Activated T-cell treated with anti-CD3 and anti-CD28 coated beads, Interleukin-2, amount 50 U/mL, for 4 hours (primary cell): Measurements from ENCODE around the gene SCN11A. TPM values are rescaled to one million over a fixed set of nuclear protein-coding genes. Genes with fewer than 3 reads are reported as not detected.

Experiments used
- ATAC-seq, 2 donors: fragments of 200-7000 bp; cut with Tn5 transposase; one replicate each; pipeline ENCODE4 v1.10.0; 2021
- DNase-seq: peaks from one replicate; pipeline ENCODE4 v3.0.0-alpha.2; 2020
- H3K27me3 Mint-ChIP-seq: one replicate; pipeline ENCODE4 v1.8.0; 2021; ENCODE audit warnings: low read depth, mixed read lengths
- H3K36me3 Mint-ChIP-seq: one replicate; pipeline ENCODE4 v1.8.0; 2022; ENCODE audit warnings: mixed read lengths; ENCODE audit not compliant: insufficient read depth
- H3K4me1 Mint-ChIP-seq: one replicate; pipeline ENCODE4 v1.8.0; 2021; ENCODE audit warnings: low read depth, mixed read lengths
- H3K4me3 Mint-ChIP-seq: one replicate; pipeline ENCODE4 v1.8.0; 2021; ENCODE audit warnings: mild to moderate bottlenecking, moderate library complexity, mixed read lengths
- H3K9me3 Mint-ChIP-seq: one replicate; pipeline ENCODE4 v1.8.0; 2021; ENCODE audit warnings: mixed read lengths
- total RNA-seq, 3 donors: library from RNA; stranded (reverse); gene quantifications; one replicate each; pipeline ENCODE4 v1.2.1, GENCODE V29; 2021

SCN11A gene
- total RNA-seq = not detected

- peak; percentile 98 for ATAC-seq
Observed at GRCh38 chr3:39051649-39052561, at the start of gene SCN11A, which contains the start of gene WDR48. Gene SCN11A (minus strand): TSS chr3:39051944. CDS start chr3:38950362, 101,582 bp downstream. Gene WDR48 (plus strand): TSS chr3:39052016. CDS start chr3:39052026, 10 bp downstream.

GRCh38 chr3:39101022-39101689, 49.4 kb upstream of the SCN11A start:
- ATAC-seq = peak; percentile 77
- DNase-seq = peak; percentile 45
- Mint-ChIP-seq H3K36me3 (peaks cover 5% of the 10 kb centered on the region), H3K27me3 (no peaks in the 10 kb centered on the region), H3K4me1 (peaks cover 29% of the 10 kb centered on the region), H3K9me3 (no peaks in the 10 kb centered on the region), H3K4me3 (no peak overlapping the region)

More at GRCh38 chr3:39051649-39052561, at the start of gene SCN11A, which contains the start of gene WDR48:
- no peaks in the 10 kb centered on the region for H3K36me3 Mint-ChIP-seq
- no peaks in the 10 kb centered on the region for H3K27me3 Mint-ChIP-seq
- DNase-seq = peak; percentile 87
- peaks cover 49% of the 10 kb centered on the region for H3K4me1 Mint-ChIP-seq
- H3K4me3 Mint-ChIP-seq = peak within 1 kb of the TSS; percentile 92
- H3K9me3 Mint-ChIP-seq = no peaks in the 10 kb centered on the region

DNA sequence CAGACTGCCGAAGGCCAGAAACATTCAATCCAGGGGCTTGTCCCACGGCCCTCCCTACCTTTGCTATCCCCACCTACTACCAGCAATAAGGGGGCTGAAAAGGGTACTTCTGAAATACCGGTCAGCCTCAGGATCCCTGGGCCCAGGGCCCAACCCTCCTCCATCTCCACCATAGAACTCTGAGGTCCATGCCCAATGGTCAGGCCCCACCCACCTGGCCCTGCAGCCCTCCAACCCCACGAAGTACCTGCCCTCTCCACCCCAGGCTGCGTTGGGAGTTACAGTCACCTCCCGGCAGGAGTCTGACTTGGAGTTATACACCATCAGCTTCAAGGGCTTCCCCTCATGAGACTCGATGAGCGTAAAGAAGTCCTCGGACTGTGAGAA, 48.7 kb upstream of the SCN11A start:
- peaks cover 22% of the 10 kb centered on the region for H3K4me1 Mint-ChIP-seq

DNA sequence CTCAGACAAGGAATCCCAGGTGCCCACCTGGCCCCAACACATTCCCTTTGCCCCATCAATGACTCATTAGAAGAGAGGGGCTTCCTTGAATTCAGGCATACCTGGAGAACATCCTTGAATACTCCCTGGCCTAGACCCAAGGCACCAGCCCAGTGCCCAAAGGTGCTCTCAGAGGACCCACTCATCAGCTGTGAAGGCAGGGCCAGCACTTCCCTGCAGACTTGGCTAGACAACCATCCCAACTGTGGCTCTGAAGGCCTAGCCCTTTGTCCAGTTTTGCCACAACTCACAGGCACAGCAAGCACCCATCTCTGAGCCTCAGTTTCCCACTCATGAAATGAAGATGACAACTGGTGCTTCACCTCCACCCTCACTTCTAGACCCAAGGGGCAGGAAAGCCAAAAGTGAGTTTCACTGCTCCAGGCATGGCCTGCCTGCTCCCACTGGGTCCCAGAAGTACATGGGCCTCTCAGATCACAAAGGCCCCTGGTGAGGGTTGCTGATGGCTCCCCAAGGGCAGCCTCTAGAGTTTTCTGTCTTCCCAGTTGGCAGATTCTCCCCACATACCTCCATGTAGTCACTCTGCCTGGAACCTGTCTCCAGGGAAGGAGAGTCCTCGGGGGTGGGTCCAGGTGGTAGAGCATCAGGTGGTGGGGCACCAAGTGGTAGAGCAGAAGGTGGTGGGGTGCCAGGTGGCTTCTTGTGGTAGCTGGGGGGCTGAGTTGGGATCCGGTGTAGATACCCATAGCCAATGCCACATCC, 48.2 kb upstream of the SCN11A start:
- no peak for ATAC-seq
- peaks cover 11% of the 10 kb centered on the region for H3K36me3 Mint-ChIP-seq
- H3K9me3 Mint-ChIP-seq = no peaks in the 10 kb centered on the region
- H3K27me3 Mint-ChIP-seq = no peaks in the 10 kb centered on the region
- no peak for DNase-seq
- peaks cover 17% of the 10 kb centered on the region for H3K4me1 Mint-ChIP-seq
- H3K4me3 Mint-ChIP-seq = no peak overlapping the region

More for the DNA sequence above, 48.7 kb upstream of the SCN11A start:
- ATAC-seq = no peak
- Mint-ChIP-seq H3K9me3 (no peaks in the 10 kb centered on the region), H3K27me3 (no peaks in the 10 kb centered on the region), H3K36me3 (peaks cover 6% of the 10 kb centered on the region), H3K4me3 (no peak overlapping the region)
- no peak for DNase-seq

DNA sequence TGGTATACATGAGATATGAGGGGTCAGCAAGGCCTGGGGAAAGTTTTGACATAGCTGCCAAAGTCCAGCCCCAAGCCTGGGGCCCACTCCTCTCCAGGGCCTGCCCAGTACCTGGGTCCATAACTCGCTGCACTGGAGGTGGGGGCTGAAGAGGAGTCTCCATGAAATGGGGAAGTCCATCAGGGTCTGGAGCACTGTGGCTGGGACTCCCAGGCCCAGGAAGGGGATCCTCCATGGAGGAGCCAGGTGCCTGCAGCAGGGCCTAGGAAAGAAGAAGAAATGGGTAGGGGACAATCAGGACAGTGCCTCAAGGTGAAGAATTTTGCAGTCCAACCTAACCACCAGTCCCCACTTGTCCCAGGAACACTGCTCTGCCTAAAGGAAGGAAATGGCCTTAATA, 47.5 kb upstream of the SCN11A start:
- ATAC-seq = no peak
- H3K4me3 Mint-ChIP-seq = no peak overlapping the region
- H3K4me1 Mint-ChIP-seq = peaks cover 14% of the 10 kb centered on the region
- peaks cover 14% of the 10 kb centered on the region for H3K36me3 Mint-ChIP-seq
- H3K27me3 Mint-ChIP-seq = no peaks in the 10 kb centered on the region
- H3K9me3 Mint-ChIP-seq = no peaks in the 10 kb centered on the region
- no peak for DNase-seq

GRCh38 chr3:39098473-39099000, 46.8 kb upstream of the SCN11A start:
- no peak overlapping the region for H3K4me3 Mint-ChIP-seq
- H3K36me3 Mint-ChIP-seq = peaks cover 21% of the 10 kb centered on the region
- H3K27me3 Mint-ChIP-seq = no peaks in the 10 kb centered on the region
- DNase-seq (no peak), ATAC-seq (no peak)
- H3K9me3 Mint-ChIP-seq = no peaks in the 10 kb centered on the region
- H3K4me1 Mint-ChIP-seq = peaks cover 13% of the 10 kb centered on the region

- Mint-ChIP-seq H3K9me3 (no peaks in the 10 kb centered on the region), H3K36me3 (peaks cover 21% of the 10 kb centered on the region), H3K27me3 (no peaks in the 10 kb centered on the region), H3K4me3 (no peak overlapping the region), H3K4me1 (peaks cover 8% of the 10 kb centered on the region)
- no peak for ATAC-seq
- no peak for DNase-seq
Observed at GRCh38 chr3:39097716-39098472, 46.1 kb upstream of the SCN11A start.

DNA sequence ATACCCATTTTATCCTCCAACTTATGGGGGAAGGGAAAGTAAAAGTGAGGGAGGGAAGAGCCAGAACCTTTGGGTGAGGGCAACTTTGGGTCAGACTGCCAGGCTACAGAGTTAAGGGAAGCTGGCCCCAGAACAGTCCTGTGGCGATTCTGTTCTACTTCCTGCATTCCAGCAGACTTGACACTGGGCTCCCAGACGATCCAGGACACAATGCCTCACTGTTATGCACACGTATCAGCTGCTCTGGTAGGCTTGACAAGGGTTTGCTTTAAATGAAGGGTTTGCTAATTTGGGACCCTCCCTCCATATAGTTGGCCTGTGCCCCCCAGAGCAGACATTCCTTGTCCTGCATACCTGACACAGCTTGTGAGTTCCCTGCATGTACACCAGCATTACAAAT, 45.0 kb upstream of the SCN11A start:
- Mint-ChIP-seq H3K9me3 (no peaks in the 10 kb centered on the region), H3K4me3 (no peak overlapping the region), H3K27me3 (no peaks in the 10 kb centered on the region), H3K4me1 (peaks cover 6% of the 10 kb centered on the region), H3K36me3 (peaks cover 25% of the 10 kb centered on the region)
- DNase-seq = no peak
- ATAC-seq = no peak

- H3K4me3 Mint-ChIP-seq = no peak overlapping the region
- H3K4me1 Mint-ChIP-seq = no peaks in the 10 kb centered on the region
- DNase-seq (no peak), ATAC-seq (no peak)
- peaks cover 25% of the 10 kb centered on the region for H3K36me3 Mint-ChIP-seq
- H3K9me3 Mint-ChIP-seq = no peaks in the 10 kb centered on the region
- H3K27me3 Mint-ChIP-seq = no peaks in the 10 kb centered on the region
Observed at GRCh38 chr3:39095778-39096177, 44.0 kb upstream of the SCN11A start.

DNA sequence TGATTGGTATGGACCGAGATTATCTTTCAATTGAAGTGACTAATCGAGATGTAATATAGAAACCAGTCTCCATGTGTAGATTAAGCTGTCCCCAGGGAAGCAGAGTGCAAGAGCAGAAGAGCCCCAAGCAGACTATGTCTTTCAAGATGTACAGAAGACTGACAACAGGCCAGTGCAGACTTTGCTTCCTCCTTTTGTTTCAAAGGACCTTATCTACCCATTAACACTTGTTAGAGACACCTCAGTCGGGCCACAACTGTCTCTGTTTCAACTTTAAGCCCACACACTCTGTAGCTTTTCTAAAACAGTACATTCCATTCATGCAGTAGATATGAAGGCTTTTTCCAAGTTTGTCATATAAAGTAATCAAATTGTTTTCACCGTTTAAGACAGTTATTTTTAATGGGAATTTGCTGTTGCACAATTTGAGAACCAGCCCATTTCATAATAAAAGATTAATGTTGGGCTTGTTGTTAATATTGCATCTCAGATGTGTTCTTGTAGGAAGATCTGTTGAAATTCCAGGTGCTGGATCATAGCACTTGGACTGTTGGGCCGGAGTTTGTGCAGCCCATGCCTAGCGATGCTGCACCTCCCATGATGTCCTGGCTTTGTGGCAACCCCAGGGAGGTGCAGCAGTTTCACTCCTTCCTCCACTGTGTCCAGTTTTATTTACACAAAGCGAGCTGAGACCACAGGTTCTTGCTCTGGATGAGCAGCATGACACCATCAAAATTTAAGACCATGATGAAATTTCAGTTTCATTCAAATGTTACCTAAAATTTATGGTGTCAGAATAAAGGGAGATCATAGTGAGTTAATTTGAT, 43.3 kb upstream of the SCN11A start:
- peaks cover 31% of the 10 kb centered on the region for H3K36me3 Mint-ChIP-seq

DNA sequence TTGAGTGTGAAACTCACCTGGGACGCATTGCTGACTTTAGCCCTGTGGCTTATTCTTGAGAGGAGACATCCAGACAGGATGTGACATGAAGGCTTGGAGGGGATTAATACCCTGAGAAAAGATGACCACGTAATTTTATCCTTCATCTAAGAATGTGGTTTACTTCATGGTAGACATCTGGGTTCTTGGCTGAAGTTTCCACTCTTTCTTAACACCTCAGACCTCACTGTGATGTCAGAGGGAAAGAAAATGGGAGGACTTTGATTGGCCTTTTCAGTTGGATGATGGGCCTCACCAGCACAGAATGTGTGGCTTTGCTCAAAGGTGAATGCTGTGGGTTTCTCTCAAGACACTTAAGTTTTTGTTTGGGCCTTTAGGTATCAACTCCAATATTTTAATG, 39.2 kb upstream of the SCN11A start:
- no peaks in the 10 kb centered on the region for H3K4me1 Mint-ChIP-seq
- ATAC-seq = no peak
- H3K9me3 Mint-ChIP-seq = no peaks in the 10 kb centered on the region
- H3K27me3 Mint-ChIP-seq = no peaks in the 10 kb centered on the region
- no peak for DNase-seq
- no peak overlapping the region for H3K4me3 Mint-ChIP-seq
- H3K36me3 Mint-ChIP-seq = peaks cover 45% of the 10 kb centered on the region

More for the DNA sequence above, 43.3 kb upstream of the SCN11A start:
- H3K4me1 Mint-ChIP-seq = no peaks in the 10 kb centered on the region
- no peak overlapping the region for H3K4me3 Mint-ChIP-seq
- no peaks in the 10 kb centered on the region for H3K9me3 Mint-ChIP-seq
- DNase-seq = no peak
- no peak for ATAC-seq
- no peaks in the 10 kb centered on the region for H3K27me3 Mint-ChIP-seq

DNA sequence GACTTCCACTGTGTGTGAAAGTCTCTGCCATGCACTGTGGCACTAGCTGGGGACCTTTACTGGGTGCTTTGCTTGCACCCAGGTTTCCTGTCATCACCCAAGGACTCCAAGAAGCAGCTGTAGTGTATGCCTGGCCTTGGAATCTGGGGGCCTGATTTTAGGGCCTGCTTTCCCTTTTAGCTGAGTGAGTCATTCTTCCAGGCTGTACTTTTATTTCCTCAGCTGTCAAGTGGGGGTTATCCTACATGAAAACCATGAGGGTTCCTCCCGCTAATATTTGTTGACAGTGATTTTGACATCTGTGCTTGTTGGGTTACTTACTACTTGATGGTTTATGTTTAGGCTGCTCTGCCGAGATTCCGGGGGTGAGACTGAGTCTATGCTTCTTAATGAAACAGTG, 37.1 kb upstream of the SCN11A start:
- DNase-seq = no peak
- H3K36me3 Mint-ChIP-seq = peaks cover 39% of the 10 kb centered on the region
- ATAC-seq = no peak
- no peak overlapping the region for H3K4me3 Mint-ChIP-seq
- no peaks in the 10 kb centered on the region for H3K4me1 Mint-ChIP-seq
- H3K27me3 Mint-ChIP-seq = no peaks in the 10 kb centered on the region
- no peaks in the 10 kb centered on the region for H3K9me3 Mint-ChIP-seq

GRCh38 chr3:39088456-39088855, 36.7 kb upstream of the SCN11A start:
- Mint-ChIP-seq H3K36me3 (peaks cover 38% of the 10 kb centered on the region), H3K27me3 (no peaks in the 10 kb centered on the region), H3K4me1 (no peaks in the 10 kb centered on the region), H3K4me3 (no peak overlapping the region), H3K9me3 (no peaks in the 10 kb centered on the region)
- ATAC-seq = no peak
- no peak for DNase-seq
